ENCODE data around the gene NOL11. TPM values are rescaled to one million over a fixed set of nuclear protein-coding genes. Genes with fewer than 3 reads are reported as not detected.
"Not testable (repeated sequence)": the region's sequence is repeated elsewhere in the genome, so short reads cannot be mapped to it uniquely, and the experiment has no call there.

The NOL11 gene
- total RNA-seq, 6 experiments from 2014 or later: 35.0 to 50.7 (median 44.2) TPM

DNA sequence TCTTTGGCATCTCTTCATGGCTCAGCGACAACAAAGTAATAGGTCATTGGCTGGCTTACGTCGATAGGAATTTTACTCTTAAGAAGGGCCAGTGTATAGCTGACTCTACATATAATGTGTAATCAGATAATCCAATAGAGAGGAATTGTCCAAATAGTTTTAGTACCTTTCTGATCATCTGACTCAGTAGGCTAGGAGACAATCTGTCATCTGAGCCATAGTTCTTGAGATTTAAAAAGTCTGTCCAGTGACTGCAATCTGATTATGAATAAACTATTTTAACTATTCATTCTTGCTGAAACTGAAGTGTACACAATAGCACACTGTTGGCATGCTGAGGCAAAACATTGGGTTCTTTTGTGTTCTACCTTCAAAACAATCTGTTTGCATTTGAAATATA, 21.4 kb upstream of the NOL11 start:
- DNase-seq: no peak
- TF ChIP-seq, protein P1, sequence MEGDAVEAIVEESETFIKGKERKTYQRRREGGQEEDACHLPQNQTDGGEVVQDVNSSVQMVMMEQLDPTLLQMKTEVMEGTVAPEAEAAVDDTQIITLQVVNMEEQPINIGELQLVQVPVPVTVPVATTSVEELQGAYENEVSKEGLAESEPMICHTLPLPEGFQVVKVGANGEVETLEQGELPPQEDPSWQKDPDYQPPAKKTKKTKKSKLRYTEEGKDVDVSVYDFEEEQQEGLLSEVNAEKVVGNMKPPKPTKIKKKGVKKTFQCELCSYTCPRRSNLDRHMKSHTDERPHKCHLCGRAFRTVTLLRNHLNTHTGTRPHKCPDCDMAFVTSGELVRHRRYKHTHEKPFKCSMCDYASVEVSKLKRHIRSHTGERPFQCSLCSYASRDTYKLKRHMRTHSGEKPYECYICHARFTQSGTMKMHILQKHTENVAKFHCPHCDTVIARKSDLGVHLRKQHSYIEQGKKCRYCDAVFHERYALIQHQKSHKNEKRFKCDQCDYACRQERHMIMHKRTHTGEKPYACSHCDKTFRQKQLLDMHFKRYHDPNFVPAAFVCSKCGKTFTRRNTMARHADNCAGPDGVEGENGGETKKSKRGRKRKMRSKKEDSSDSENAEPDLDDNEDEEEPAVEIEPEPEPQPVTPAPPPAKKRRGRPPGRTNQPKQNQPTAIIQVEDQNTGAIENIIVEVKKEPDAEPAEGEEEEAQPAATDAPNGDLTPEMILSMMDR (IDR thresholded peaks at IDR 0.05): no peak
- no peaks in the 10 kb centered on the region for H3K9me3 Mint-ChIP-seq
- H3K36me3 Mint-ChIP-seq (ENCODE audit: low read depth): no peaks in the 10 kb centered on the region
- no peak overlapping the region for H3K27ac Mint-ChIP-seq
- no peaks in the 10 kb centered on the region for H3K4me1 Mint-ChIP-seq (ENCODE audit: low read depth)
- peaks cover 2% of the 10 kb centered on the region; the same call in 1 of the 2 replicates for H3K27me3 Mint-ChIP-seq (ENCODE audit: insufficient read depth)
- H3K4me3 Mint-ChIP-seq: no peak overlapping the region

DNA sequence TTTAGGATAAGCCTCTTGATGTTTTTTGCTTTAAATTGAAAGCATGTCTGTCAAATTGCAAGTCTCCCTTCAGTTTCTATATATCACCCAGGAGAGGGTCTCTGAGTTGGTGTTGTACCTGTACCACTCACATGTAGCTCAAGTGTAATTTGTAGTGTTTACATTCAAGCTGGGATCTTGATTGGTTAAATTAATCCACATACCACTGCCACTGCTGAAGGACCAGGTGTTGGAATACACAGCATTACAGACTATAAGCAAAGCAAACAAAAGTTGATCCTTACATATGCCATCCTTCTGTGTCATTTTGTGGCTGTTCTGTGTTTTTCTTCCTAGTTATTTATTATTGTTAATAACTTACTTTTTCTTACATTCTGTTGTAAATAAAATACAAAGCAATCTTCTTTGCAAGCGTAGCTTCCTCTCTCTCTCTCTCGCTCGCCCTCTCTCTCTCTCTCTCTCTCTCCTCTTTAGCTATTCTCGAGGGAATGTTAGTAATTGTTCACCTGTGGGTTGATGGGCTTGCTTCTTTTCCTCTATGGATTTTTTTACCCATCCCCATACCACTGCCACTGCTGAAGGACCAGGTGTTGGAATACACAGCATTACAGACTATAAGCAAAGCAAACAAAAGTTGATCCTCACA, 20.8 kb upstream of the NOL11 start:
- Mint-ChIP-seq H3K4me3 (no peak overlapping the region), H3K36me3 (ENCODE audit: low read depth) (no peaks in the 10 kb centered on the region), H3K27me3 (ENCODE audit: insufficient read depth) (peaks cover 2% of the 10 kb centered on the region; the same call in 1 of the 2 replicates), H3K27ac (no peak overlapping the region), H3K9me3 (no peaks in the 10 kb centered on the region), H3K4me1 (ENCODE audit: low read depth) (no peaks in the 10 kb centered on the region)
- TF ChIP-seq, protein P1 (IDR thresholded peaks at IDR 0.05): no peak
- no peak for DNase-seq

DNA sequence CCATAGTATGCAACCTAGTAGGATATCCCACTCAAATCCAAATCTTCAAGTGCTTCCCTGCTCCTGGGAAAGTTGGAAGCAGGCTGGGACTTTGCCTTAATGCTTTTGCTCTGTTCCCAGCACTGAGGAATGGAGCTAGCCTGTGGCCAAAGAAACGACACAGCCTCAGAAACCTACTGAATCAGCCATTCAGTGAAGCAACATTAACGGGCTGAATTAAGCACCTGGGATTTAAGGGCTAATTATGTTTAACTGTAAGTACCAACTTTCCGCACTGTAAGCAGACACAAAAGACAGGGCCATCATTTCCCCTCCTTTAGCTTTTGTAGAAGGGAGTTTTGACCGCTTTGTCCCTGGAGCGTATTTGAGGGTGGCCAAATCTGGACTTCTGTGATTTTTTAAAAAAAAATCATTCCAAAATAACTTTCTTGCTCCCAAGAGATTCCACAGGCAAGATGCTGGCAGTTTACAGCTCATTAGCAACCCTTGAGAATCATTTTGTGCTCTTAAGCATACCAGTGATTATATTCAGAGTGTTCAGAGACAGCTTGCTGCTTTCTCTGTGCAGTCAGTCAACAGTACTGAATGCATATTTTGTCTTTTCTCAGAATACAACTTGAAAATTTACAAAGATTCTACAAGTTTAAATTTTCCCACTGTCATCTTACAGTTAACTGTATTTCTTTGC, 17.6 kb upstream of the NOL11 start:
- DNase-seq: no peak
- Mint-ChIP-seq H3K27me3 (ENCODE audit: insufficient read depth) (peaks cover 2% of the 10 kb centered on the region; the same call in 1 of the 2 replicates), H3K4me1 (ENCODE audit: low read depth) (no peaks in the 10 kb centered on the region), H3K36me3 (ENCODE audit: low read depth) (no peaks in the 10 kb centered on the region), H3K9me3 (no peaks in the 10 kb centered on the region), H3K4me3 (no peak overlapping the region), H3K27ac (no peak overlapping the region)
- TF ChIP-seq, protein P1 (IDR thresholded peaks at IDR 0.05): no peak

DNA sequence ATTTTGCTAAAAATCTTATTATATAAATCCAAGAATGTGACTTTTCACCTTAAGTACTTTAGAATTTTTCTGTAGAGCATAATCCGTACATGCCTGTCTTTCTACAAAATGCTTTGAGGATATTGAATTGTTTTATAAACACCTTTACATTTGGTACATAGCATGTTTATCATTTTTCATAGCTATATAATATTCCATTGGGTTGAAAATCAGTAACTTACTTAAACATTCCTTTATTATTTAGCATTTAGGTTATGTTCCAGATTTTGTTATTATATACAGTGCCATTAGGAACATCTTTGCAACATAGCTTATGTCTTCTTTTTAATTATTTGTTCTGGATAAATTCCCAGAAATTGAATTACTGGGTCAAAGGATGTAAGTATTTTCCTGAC, 17.0 kb upstream of the NOL11 start:
- no peaks in the 10 kb centered on the region for H3K9me3 Mint-ChIP-seq
- no peaks in the 10 kb centered on the region for H3K4me1 Mint-ChIP-seq (ENCODE audit: low read depth)
- H3K27ac Mint-ChIP-seq: no peak overlapping the region
- DNase-seq: no peak
- TF ChIP-seq, protein P1 (IDR thresholded peaks at IDR 0.05): no peak
- no peaks in the 10 kb centered on the region for H3K36me3 Mint-ChIP-seq (ENCODE audit: low read depth)
- no peak overlapping the region for H3K4me3 Mint-ChIP-seq
- peaks cover 2% of the 10 kb centered on the region; the same call in 1 of the 2 replicates for H3K27me3 Mint-ChIP-seq (ENCODE audit: insufficient read depth)

DNA sequence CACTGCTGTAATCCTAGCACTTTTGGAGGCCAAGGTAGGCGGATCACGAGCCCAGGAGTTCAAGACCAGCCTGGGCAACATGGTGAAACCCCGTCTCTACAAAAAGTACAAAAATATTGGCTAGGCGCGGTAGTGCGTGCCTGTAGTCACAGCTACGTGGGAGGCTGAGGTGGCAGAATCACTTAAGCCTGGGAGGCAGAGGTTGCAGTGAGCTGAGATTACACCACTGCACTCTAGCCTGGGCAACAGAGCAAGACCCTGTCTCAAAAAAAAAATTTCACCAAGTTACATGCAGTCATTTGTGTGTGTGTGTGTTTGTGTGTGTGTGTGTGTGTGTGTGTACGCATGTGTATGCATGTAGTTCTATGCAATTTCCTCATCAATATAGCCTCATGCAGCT, 14.9 kb upstream of the NOL11 start:
- H3K9me3 Mint-ChIP-seq; H3K4me1 Mint-ChIP-seq (ENCODE audit: low read depth); H3K27ac Mint-ChIP-seq; H3K4me3 Mint-ChIP-seq; DNase-seq; H3K27me3 Mint-ChIP-seq (ENCODE audit: insufficient read depth); H3K36me3 Mint-ChIP-seq (ENCODE audit: low read depth): not testable (repeated sequence)

DNA sequence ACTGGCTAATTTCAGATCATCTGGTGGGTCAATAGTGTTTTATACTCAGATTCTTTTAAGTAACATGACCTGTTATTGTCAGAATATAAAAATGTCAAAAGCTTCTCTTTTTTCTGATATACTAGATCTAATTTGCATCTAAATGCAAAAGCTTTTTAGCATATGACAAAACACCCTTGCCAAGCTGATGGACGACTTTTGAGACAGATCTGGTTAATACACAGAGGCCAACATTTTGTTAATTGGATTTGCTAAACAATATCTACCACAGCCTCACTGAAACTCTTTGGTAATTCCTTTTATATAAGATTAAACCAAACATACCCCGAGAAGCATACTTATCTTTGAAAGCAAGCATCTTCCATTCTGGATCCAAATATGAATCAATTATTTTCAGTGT, 10.3 kb upstream of the NOL11 start:
- DNase-seq: no peak
- Mint-ChIP-seq H3K4me1 (ENCODE audit: low read depth) (no peaks in the 10 kb centered on the region), H3K9me3 (no peaks in the 10 kb centered on the region), H3K36me3 (ENCODE audit: low read depth) (no peaks in the 10 kb centered on the region), H3K27ac (no peak overlapping the region), H3K4me3 (no peak overlapping the region), H3K27me3 (ENCODE audit: insufficient read depth) (peaks cover 3% of the 10 kb centered on the region)
- TF ChIP-seq, protein P1 (IDR thresholded peaks at IDR 0.05): no peak

Measured in HFFc6 (cell line).